GM12864 (cell line): ENCODE data around the gene GIT2.
A peak's percentile ranks its signal among the peaks of the same experiment; 100 is the strongest.

Source experiments
- DNase-seq: peaks from one replicate; pipeline ENCODE4 v3.0.0-alpha.2; 2011; ENCODE audit warnings: low read depth
- H3K4me3 ChIP-seq: 2 replicates; pipeline ENCODE4 v1.5.1; 2011; ENCODE audit warnings: mild to moderate bottlenecking, low read depth, low read length, control low read depth
- CTCF ChIP-seq: IDR thresholded peaks from 2 replicates; pipeline ENCODE4 v1.5.1; 2011; ENCODE audit warnings: low read depth, mild to moderate bottlenecking, moderate library complexity, low read length, control low read depth, inconsistent platforms; ENCODE audit errors: missing control alignments

The GIT2 gene

GRCh38 chr12:109998241-109998903, 2.2 kb upstream of the GIT2 start:
- DNase-seq = no peak
- H3K4me3 ChIP-seq = peak overlapping the region; percentile 81
- TF ChIP-seq CTCF = no peak

GRCh38 chr12:109997393-109997792, 1.2 kb upstream of the GIT2 start:
- DNase-seq = no peak
- no peak for TF ChIP-seq CTCF
- H3K4me3 ChIP-seq = no peak overlapping the region

GRCh38 chr12:109996483-109996853, 300 bp upstream of the GIT2 start:
- no peak for TF ChIP-seq CTCF
- peak overlapping the region; percentile 92; the same call in 1 of the 2 replicates for H3K4me3 ChIP-seq
- no peak for DNase-seq

- H3K4me3 ChIP-seq = peak overlapping the region; percentile 92
- TF ChIP-seq CTCF = no peak
- no peak for DNase-seq
Measured at GRCh38 chr12:109995361-109995685, 845 bp downstream of the GIT2 start.

- H3K4me3 ChIP-seq = peak overlapping the region; percentile 92
- no peak for TF ChIP-seq CTCF
- DNase-seq = no peak
Measured at GRCh38 chr12:109994401-109995175, 1.6 kb downstream of the GIT2 start.

GRCh38 chr12:109993091-109993490, 3.1 kb downstream of the GIT2 start:
- no peak for DNase-seq
- H3K4me3 ChIP-seq = no peak overlapping the region
- no peak for TF ChIP-seq CTCF

GRCh38 chr12:109991586-109991985, 4.6 kb downstream of the GIT2 start:
- TF ChIP-seq CTCF = no peak
- H3K4me3 ChIP-seq = no peak overlapping the region
- DNase-seq = no peak
